K562 (cell line): Measurements from ENCODE around the gene CLK3. TPM values are rescaled to one million over a fixed set of nuclear protein-coding genes. Genes with fewer than 3 reads are reported as not detected.

Source experiments
- CEBPG ChIP-seq, 3 experiments: fragments of 200-800 bp in 1 of 3; sonication (Bioruptor generic) in 1 of 3; sonication (generic) in 1 of 3; formaldehyde crosslinking in 1 of 3; IDR thresholded peaks in 2 of 3; conservative IDR thresholded peaks in 1 of 3; 2 replicates each; pipeline versions ENCODE4 v1.6.1 to v1.8.0; 2016 to 2022; ENCODE audit warnings: missing compliant biosample characterization in 2 of 3, missing genetic modification characterization in 2 of 3, mild to moderate bottlenecking in 1 of 3, missing genetic modification reagents in 1 of 3
- HBP1 ChIP-seq: fragments of 450-650 bp; formaldehyde crosslinking; IDR thresholded peaks from 2 replicates; pipeline ENCODE4 v1.4.0; 2022; ENCODE audit warnings: missing genetic modification characterization
- NR2F6 ChIP-seq: fragments of 450-650 bp; formaldehyde crosslinking; IDR thresholded peaks from 2 replicates; pipeline ENCODE4 v1.4.0; 2020; ENCODE audit warnings: mild to moderate bottlenecking
- ZNF668 ChIP-seq: fragments of 250-450 bp; sonication (Bioruptor Pico); IDR thresholded peaks from 2 replicates; pipeline ENCODE4 v1.8.0; 2022; ENCODE audit warnings: mild to moderate bottlenecking, inconsistent platforms
- polyA plus RNA-seq, 8 experiments: library from polyadenylated mRNA; depleted of rRNA in 4 of 8; stranded (reverse) in 5 of 8; unstranded in 3 of 8; fragments of >200 nt; fragmentation: Nextera tagmentation in 2 of 8; fragmentation: Illumina TruSeq in 1 of 8; extraction: Ambion mirVana in 2 of 8; extraction: Trizol in 1 of 8; gene quantifications; 2 replicates each; pipeline versions ENCODE4 v1.2.1 to v1.2.3, GENCODE V29; 2011 to 2014; ENCODE audit warnings: inconsistent platforms in 1 of 8, missing spikeins in 1 of 8
- total RNA-seq, 7 experiments: library from RNA; depleted of rRNA in 6 of 7; stranded (reverse); fragments of >200 nt in 6 of 7; fragmentation: Illumina TruSeq in 2 of 7; extraction: Trizol in 2 of 7; gene quantifications; 2 replicates each; pipeline versions ENCODE4 v1.2.1 to v1.2.3, GENCODE V29; 2011 to 2021; ENCODE audit warnings: low replicate concordance in 1 of 7
- TF ChIP-seq, protein P1 (sequence below): sonication (generic); formaldehyde crosslinking; IDR thresholded peaks from 2 replicates; pipeline ENCODE4 v1.8.0; 2023; ENCODE audit warnings: missing genetic modification reagents, mild to moderate bottlenecking, borderline replicate concordance

Gene CLK3
- total and polyA plus RNA-seq, 9 of the 15 experiments (the other 6 are each of a cell fraction or from before 2014, with no cell fraction given): 1.2 to 95.2 (median 51.7) TPM

DNA sequence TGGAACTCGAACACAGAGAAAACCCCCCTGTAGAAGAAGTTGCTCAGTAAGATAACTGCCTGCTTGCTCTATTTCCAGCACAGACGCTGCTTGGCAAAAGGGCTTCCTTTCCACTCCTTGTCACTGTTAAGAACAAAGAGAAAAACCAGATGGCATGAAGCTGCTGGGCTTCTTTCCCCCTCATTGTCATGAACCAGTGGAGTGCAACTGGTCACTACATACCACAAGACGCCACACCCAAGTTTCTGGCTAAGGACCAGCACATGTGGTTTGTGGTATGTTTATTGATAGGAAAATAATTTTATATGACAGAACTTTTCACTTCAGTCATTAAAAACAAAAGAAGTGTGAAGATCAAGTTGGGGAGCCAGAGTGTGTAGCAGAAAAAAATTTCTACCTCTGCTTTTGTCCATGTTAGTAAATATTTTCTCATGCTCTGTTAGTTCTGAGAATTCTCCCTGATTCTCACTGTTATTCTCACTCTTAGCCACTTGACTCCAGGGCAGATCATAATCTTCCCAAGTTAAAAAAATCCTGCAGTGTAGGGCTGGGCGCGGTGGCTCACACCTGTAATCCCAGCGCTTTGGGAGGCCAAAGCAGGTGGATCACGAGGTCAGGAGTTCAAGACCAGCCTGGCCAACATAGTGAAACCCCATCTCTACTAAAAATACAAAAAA lies 37.9 kb downstream of the CLK3 start (continued):
- TF ChIP-seq ZNF668 (CRISPR knock-in tag) (no peak), HBP1 (CRISPR knock-in tag) (no peak), NR2F6 (CRISPR knock-in tag) (no peak), CEBPG (CRISPR knock-in tag; IDR thresholded peaks at IDR 0.05) (no peak), CEBPG (tag; conservative IDR thresholded peaks at IDR 0.05 in 1 of 2, IDR thresholded peaks at IDR 0.05 in 1 of 2) (no peak)
- TF ChIP-seq, protein P1, sequence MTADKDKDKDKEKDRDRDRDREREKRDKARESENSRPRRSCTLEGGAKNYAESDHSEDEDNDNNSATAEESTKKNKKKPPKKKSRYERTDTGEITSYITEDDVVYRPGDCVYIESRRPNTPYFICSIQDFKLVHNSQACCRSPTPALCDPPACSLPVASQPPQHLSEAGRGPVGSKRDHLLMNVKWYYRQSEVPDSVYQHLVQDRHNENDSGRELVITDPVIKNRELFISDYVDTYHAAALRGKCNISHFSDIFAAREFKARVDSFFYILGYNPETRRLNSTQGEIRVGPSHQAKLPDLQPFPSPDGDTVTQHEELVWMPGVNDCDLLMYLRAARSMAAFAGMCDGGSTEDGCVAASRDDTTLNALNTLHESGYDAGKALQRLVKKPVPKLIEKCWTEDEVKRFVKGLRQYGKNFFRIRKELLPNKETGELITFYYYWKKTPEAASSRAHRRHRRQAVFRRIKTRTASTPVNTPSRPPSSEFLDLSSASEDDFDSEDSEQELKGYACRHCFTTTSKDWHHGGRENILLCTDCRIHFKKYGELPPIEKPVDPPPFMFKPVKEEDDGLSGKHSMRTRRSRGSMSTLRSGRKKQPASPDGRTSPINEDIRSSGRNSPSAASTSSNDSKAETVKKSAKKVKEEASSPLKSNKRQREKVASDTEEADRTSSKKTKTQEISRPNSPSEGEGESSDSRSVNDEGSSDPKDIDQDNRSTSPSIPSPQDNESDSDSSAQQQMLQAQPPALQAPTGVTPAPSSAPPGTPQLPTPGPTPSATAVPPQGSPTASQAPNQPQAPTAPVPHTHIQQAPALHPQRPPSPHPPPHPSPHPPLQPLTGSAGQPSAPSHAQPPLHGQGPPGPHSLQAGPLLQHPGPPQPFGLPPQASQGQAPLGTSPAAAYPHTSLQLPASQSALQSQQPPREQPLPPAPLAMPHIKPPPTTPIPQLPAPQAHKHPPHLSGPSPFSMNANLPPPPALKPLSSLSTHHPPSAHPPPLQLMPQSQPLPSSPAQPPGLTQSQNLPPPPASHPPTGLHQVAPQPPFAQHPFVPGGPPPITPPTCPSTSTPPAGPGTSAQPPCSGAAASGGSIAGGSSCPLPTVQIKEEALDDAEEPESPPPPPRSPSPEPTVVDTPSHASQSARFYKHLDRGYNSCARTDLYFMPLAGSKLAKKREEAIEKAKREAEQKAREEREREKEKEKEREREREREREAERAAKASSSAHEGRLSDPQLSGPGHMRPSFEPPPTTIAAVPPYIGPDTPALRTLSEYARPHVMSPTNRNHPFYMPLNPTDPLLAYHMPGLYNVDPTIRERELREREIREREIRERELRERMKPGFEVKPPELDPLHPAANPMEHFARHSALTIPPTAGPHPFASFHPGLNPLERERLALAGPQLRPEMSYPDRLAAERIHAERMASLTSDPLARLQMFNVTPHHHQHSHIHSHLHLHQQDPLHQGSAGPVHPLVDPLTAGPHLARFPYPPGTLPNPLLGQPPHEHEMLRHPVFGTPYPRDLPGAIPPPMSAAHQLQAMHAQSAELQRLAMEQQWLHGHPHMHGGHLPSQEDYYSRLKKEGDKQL (CRISPR knock-in tag): no peak
- TF ChIP-seq, all 486 proteins: peak for 0
